ENCODE measurements around the gene ARL16. TPM values are rescaled to one million over a fixed set of nuclear protein-coding genes. Genes with fewer than 3 reads are reported as not detected.

Gene ARL16
- polyA plus RNA-seq, 1 of the 3 experiments (the other 2 are of a cell fraction) = 148 TPM

DNA sequence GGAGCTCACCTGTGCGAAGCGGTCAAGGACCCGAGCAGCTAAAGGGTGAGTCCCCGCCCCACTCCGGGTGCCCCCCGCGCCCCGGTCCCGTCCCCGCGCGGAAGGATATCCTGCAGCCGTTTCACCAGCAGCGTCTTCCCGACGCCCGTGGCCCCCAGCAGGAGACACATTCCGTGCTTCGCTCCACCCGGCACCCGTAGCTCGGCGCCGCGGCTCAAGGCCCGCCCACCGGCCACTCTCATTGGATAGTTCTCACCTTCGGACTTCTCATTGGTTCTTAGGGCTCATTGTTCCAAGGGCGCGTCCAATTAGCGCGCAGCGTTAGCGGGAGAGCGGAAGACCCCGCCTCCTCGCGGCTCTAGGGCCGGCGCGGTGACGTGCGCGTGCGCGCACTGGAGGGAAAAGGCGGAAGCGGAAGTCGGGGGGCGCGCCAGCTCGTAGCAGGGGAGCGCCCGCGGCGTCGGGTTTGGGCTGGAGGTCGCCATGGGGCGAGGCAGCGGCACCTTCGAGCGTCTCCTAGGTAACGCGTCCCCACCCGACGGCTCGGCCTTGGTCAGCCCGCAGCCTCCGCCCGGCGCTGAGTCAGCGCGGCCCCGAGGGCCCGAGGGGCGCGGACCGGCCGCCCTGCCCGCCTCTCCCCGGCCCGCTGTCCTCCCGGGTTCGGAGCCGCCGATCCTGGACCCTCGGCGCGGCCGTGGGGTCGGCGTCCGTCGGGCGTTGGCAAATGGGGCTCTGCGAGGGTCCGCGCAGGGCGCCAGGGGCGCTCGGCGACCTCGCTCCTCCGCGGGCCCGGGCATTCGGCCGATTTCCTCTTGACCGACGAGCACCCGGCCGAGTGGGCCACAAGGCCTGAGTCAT, at the start of gene ARL16, which contains the start of gene HGS (continued):
- TF ChIP-seq TEAD4 (IDR thresholded peaks at IDR 0.05; ENCODE audit: borderline replicate concordance, insufficient read depth) (no peak; the same call in 1 of the 2 replicates), EZH2phosphoT487 (IDR thresholded peaks at IDR 0.05; ENCODE audit: borderline replicate concordance, low read depth) (no peak), JUND (IDR thresholded peaks at IDR 0.05) (no peak; the same call in 1 of the 2 replicates), NRF1 (IDR thresholded peaks at IDR 0.05; ENCODE audit: low read depth, low read length) (peak; percentile 91), POLR2AphosphoS5 (IDR thresholded peaks at IDR 0.05; ENCODE audit: low read depth, low read length) (peak; percentile 72), GABPA (IDR thresholded peaks at IDR 0.05; ENCODE audit: low read depth) (peak; percentile 91), ELF1 (IDR thresholded peaks at IDR 0.05) (peak; percentile 97)
- TF ChIP-seq, protein P1, sequence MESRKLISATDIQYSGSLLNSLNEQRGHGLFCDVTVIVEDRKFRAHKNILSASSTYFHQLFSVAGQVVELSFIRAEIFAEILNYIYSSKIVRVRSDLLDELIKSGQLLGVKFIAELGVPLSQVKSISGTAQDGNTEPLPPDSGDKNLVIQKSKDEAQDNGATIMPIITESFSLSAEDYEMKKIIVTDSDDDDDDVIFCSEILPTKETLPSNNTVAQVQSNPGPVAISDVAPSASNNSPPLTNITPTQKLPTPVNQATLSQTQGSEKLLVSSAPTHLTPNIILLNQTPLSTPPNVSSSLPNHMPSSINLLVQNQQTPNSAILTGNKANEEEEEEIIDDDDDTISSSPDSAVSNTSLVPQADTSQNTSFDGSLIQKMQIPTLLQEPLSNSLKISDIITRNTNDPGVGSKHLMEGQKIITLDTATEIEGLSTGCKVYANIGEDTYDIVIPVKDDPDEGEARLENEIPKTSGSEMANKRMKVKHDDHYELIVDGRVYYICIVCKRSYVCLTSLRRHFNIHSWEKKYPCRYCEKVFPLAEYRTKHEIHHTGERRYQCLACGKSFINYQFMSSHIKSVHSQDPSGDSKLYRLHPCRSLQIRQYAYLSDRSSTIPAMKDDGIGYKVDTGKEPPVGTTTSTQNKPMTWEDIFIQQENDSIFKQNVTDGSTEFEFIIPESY (IDR thresholded peaks at IDR 0.05; ENCODE audit: borderline replicate concordance, low read depth) = peak; percentile 59; the same call in 1 of the 2 replicates
- TF ChIP-seq, protein P2, sequence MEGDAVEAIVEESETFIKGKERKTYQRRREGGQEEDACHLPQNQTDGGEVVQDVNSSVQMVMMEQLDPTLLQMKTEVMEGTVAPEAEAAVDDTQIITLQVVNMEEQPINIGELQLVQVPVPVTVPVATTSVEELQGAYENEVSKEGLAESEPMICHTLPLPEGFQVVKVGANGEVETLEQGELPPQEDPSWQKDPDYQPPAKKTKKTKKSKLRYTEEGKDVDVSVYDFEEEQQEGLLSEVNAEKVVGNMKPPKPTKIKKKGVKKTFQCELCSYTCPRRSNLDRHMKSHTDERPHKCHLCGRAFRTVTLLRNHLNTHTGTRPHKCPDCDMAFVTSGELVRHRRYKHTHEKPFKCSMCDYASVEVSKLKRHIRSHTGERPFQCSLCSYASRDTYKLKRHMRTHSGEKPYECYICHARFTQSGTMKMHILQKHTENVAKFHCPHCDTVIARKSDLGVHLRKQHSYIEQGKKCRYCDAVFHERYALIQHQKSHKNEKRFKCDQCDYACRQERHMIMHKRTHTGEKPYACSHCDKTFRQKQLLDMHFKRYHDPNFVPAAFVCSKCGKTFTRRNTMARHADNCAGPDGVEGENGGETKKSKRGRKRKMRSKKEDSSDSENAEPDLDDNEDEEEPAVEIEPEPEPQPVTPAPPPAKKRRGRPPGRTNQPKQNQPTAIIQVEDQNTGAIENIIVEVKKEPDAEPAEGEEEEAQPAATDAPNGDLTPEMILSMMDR (IDR thresholded peaks at IDR 0.05) = no peak

DNA sequence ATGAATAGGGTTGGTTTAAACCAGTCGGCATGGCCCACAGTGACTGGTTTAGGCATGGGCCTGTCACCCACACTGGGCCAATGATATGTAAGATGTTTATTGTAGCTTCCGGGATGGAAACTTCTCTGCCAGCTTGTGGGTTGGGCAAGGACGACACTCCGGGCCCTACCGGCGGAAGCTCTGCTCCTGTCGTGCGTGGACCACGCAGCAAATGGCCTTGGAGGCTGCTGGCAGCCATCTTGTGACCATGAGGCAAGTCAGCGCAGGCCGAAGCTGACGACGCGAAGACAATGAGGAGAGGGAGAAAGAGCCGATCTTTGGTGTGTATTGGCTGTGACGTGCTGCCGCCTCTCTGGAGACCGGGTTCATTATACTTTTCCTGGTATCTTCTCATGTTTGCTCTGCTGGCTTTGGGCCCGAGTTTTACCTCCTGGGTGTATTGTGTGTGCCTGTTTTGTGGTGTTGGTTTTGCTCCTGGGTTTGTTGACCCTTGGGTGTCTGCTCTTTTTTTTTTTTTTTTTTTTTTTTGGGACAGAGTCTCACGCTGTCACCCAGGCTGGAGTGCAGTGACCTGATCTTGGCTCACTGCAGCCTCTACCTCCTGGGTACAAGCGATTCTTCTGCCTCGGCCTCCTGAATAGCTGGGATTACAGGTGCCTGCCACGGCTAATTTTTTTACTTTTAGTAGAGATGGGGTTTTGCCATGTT, 43.9 kb upstream of the ARL16 start:
- WGBS (ENCODE audit: low lambda C conversion rate) = 86% methylated on average over 23 of the region's 23 CpGs

More for the DNA sequence above, 43.9 kb upstream of the ARL16 start:
- DNase-seq = no peak
- no peaks in the 10 kb centered on the region; the same call in 1 of the 2 replicates for H3K27me3 ChIP-seq (ENCODE audit: insufficient read depth)
- H2AFZ ChIP-seq (ENCODE audit: low read depth) = no peak overlapping the region
- TF ChIP-seq ELF1 (IDR thresholded peaks at IDR 0.05) (no peak), NRF1 (IDR thresholded peaks at IDR 0.05; ENCODE audit: low read depth, low read length) (no peak), RFX5 (IDR thresholded peaks at IDR 0.05; ENCODE audit: low read length) (no peak), GABPA (IDR thresholded peaks at IDR 0.05; ENCODE audit: low read depth) (no peak), CHD2 (IDR thresholded peaks at IDR 0.05; ENCODE audit: low read length, partially characterized antibody) (no peak), NFIC (IDR thresholded peaks at IDR 0.05; ENCODE audit: borderline replicate concordance) (no peak), SMC3 (IDR thresholded peaks at IDR 0.05; ENCODE audit: low read depth, low read length) (no peak), TCF12 (IDR thresholded peaks at IDR 0.05) (no peak), POLR2AphosphoS5 (IDR thresholded peaks at IDR 0.05; ENCODE audit: low read depth, low read length) (no peak)
- TF ChIP-seq, protein P3, sequence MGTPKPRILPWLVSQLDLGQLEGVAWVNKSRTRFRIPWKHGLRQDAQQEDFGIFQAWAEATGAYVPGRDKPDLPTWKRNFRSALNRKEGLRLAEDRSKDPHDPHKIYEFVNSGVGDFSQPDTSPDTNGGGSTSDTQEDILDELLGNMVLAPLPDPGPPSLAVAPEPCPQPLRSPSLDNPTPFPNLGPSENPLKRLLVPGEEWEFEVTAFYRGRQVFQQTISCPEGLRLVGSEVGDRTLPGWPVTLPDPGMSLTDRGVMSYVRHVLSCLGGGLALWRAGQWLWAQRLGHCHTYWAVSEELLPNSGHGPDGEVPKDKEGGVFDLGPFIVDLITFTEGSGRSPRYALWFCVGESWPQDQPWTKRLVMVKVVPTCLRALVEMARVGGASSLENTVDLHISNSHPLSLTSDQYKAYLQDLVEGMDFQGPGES (IDR thresholded peaks at IDR 0.05; ENCODE audit: low read depth, low read length) = no peak
- TF ChIP-seq, protein P4, sequence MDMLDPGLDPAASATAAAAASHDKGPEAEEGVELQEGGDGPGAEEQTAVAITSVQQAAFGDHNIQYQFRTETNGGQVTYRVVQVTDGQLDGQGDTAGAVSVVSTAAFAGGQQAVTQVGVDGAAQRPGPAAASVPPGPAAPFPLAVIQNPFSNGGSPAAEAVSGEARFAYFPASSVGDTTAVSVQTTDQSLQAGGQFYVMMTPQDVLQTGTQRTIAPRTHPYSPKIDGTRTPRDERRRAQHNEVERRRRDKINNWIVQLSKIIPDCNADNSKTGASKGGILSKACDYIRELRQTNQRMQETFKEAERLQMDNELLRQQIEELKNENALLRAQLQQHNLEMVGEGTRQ (IDR thresholded peaks at IDR 0.05; ENCODE audit: borderline replicate concordance, low read depth, low read length) = no peak
- ChIA-PET POLR2A (interaction anchor here (0.7 kb wide), 1 partner anchor 138 kb away, joined by 4 read pairs; no protein-coding TSS in a partner anchor), CTCF (interaction anchor here (1.3 to 1.4 kb wide), 2 partner anchors 8 to 79 kb away, joined by 5 to 6 read pairs; no protein-coding TSS in a partner anchor)
- H3K27ac ChIP-seq (ENCODE audit: low read depth in 2 of 2, low read length in 1 of 2) = no peak overlapping the region
- H3K4me2 ChIP-seq = no peak overlapping the region
- H3K9me2 ChIP-seq = no peaks in the 10 kb centered on the region
- H3K79me2 ChIP-seq (ENCODE audit: insufficient read depth) = no peaks in the 10 kb centered on the region
- no peak overlapping the region for H3K9ac ChIP-seq
- H4K20me1 ChIP-seq (ENCODE audit: insufficient read depth) = no peaks in the 10 kb centered on the region
- no peaks in the 10 kb centered on the region; a peak in 1 of 4 replicates for H3K4me1 ChIP-seq (ENCODE audit: control insufficient read depth in 1 of 2, insufficient read depth in 2 of 2, low read depth in 1 of 2, low read length in 1 of 2)
- no peaks in the 10 kb centered on the region for H3K36me3 ChIP-seq (replicated peaks in 1 of 2; ENCODE audit: control insufficient read depth in 1 of 2, insufficient read depth in 2 of 2, low read length in 1 of 2)
- peaks cover 17% of the 10 kb centered on the region for H3F3A ChIP-seq (replicated peaks; ENCODE audit: insufficient read depth)
- H3K4me3 ChIP-seq (ENCODE audit: low read depth in 2 of 2, low read length in 1 of 2) = no peak overlapping the region
- H3K9me3 ChIP-seq = no peaks in the 10 kb centered on the region
